Gastrocnemius medialis (tissue), 4 donors: ENCODE results near the gene SERPINB1.

Experiments
- POLR2A ChIP-seq, 2 donors: fragments of 450-650 bp; IDR thresholded peaks; one replicate each; pipeline ENCODE4 v1.6.1; 2017; ENCODE audit warnings: antibody characterized with exemption in 2 of 2, mild to moderate bottlenecking in 2 of 2, moderate library complexity in 2 of 2
- TF ChIP-seq, protein P1 (sequence below), 5 experiments: fragments of 450-650 bp in 3 of 5; fragments of 200-600 bp in 2 of 5; sonication (generic) in 2 of 5; IDR thresholded peaks in 4 of 5; conservative IDR thresholded peaks in 1 of 5; 1 replicate in 4 of 5; 2 replicates in 1 of 5; pipeline ENCODE4 v1.5.1; 2016 to 2019; ENCODE audit warnings: antibody characterized with exemption in 5 of 5, mild to moderate bottlenecking in 3 of 5, moderate library complexity in 3 of 5

DNA sequence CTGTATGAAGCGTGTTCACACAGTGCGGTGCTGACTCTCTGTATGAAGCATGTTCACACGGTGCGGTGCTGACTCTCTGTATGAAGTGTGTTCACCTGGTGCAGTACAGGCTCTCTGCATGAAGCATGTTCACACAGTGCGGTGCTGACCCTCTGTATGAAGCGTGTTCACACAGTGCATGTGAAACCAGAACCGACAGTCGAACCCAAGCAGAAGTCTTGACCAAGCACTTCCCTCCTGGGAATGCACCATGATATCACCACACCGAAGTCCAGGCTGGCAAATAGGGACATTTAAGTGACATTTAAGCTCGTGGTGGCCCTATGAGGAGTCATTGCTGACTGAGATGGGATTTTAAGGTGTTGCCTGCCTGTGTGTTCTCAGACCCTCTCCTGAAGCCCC, 11.3 kb upstream of the SERPINB1 start:
- TF ChIP-seq POLR2A (IDR thresholded peaks at IDR 0.05) = no peak
- TF ChIP-seq, protein P1, sequence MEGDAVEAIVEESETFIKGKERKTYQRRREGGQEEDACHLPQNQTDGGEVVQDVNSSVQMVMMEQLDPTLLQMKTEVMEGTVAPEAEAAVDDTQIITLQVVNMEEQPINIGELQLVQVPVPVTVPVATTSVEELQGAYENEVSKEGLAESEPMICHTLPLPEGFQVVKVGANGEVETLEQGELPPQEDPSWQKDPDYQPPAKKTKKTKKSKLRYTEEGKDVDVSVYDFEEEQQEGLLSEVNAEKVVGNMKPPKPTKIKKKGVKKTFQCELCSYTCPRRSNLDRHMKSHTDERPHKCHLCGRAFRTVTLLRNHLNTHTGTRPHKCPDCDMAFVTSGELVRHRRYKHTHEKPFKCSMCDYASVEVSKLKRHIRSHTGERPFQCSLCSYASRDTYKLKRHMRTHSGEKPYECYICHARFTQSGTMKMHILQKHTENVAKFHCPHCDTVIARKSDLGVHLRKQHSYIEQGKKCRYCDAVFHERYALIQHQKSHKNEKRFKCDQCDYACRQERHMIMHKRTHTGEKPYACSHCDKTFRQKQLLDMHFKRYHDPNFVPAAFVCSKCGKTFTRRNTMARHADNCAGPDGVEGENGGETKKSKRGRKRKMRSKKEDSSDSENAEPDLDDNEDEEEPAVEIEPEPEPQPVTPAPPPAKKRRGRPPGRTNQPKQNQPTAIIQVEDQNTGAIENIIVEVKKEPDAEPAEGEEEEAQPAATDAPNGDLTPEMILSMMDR (IDR thresholded peaks at IDR 0.05 in 4 of 5, conservative IDR thresholded peaks at IDR 0.05 in 1 of 5) = no peak
